Neural progenitor cell (in vitro differentiated cells): Measurements from ENCODE around the gene TM2D3. TPM values are rescaled to one million over a fixed set of nuclear protein-coding genes. Genes with fewer than 3 reads are reported as not detected.

Experiments
- DNase-seq: peaks from one replicate; pipeline ENCODE4 v3.0.0-alpha.2; 2016; ENCODE audit warnings: low spot score
- H2AFZ ChIP-seq: fragments of 200-600 bp; sonication (generic); replicated peaks from 2 replicates; pipeline ENCODE4 v1.6.1; 2016; ENCODE audit warnings: antibody characterized with exemption
- H3F3A ChIP-seq: fragments of 200-600 bp; sonication (generic); 2 replicates; pipeline ENCODE4 v1.6.1; 2016; ENCODE audit warnings: antibody characterized with exemption, low read depth
- H3K27ac ChIP-seq: fragments of 200-600 bp; sonication (generic); 2 replicates; pipeline ENCODE4 v1.5.1; 2016; ENCODE audit warnings: mild to moderate bottlenecking
- H3K27me3 ChIP-seq: fragments of 200-600 bp; sonication (generic); 2 replicates; pipeline ENCODE4 v1.6.1; 2016; ENCODE audit warnings: mild to moderate bottlenecking, moderate library complexity
- H3K36me3 ChIP-seq: fragments of 200-600 bp; sonication (generic); 2 replicates; pipeline ENCODE4 v1.5.1; 2016
- H3K4me1 ChIP-seq: fragments of 200-600 bp; sonication (generic); 2 replicates; pipeline ENCODE4 v1.6.1; 2016; ENCODE audit warnings: mixed run types
- H3K4me2 ChIP-seq: fragments of 200-600 bp; sonication (generic); 2 replicates; pipeline ENCODE4 v1.6.1; 2016
- H3K4me3 ChIP-seq: fragments of 200-600 bp; sonication (generic); 2 replicates; pipeline ENCODE4 v1.5.1; 2016
- H3K79me2 ChIP-seq: fragments of 200-600 bp; sonication (generic); 2 replicates; pipeline ENCODE4 v1.6.1; 2016; ENCODE audit warnings: low read depth
- H3K9ac ChIP-seq: fragments of 200-600 bp; sonication (generic); 2 replicates; pipeline ENCODE4 v1.6.1; 2016
- H3K9me3 ChIP-seq: fragments of 200-600 bp; sonication (generic); 2 replicates; pipeline ENCODE4 v1.5.1; 2016; ENCODE audit warnings: low read depth
- H4K20me1 ChIP-seq: fragments of 200-600 bp; sonication (generic); 2 replicates; pipeline ENCODE4 v1.6.1; 2016; ENCODE audit warnings: low read depth
- H3K27ac Mint-ChIP-seq: 3 replicates; pipeline ENCODE4 v1.8.0; 2021; ENCODE audit warnings: mixed read lengths
- H3K27me3 Mint-ChIP-seq: 2 replicates; pipeline ENCODE4 v1.8.0; 2022; ENCODE audit warnings: low read depth, mild to moderate bottlenecking, inconsistent platforms, moderate library complexity, mixed read lengths; ENCODE audit not compliant: insufficient read depth
- H3K36me3 Mint-ChIP-seq: 3 replicates; pipeline ENCODE4 v1.8.0; 2021; ENCODE audit warnings: mixed read lengths
- H3K4me1 Mint-ChIP-seq: 3 replicates; pipeline ENCODE4 v1.8.0; 2021; ENCODE audit warnings: mixed read lengths
- H3K4me3 Mint-ChIP-seq: 3 replicates; pipeline ENCODE4 v1.8.0; 2021; ENCODE audit warnings: mild to moderate bottlenecking, moderate library complexity, mixed read lengths
- H3K9me3 Mint-ChIP-seq: 3 replicates; pipeline ENCODE4 v1.8.0; 2020; ENCODE audit warnings: mixed read lengths
- EZH2 ChIP-seq: fragments of 200-600 bp; sonication (generic); IDR thresholded peaks from 2 replicates; pipeline ENCODE4 v1.6.1; 2017; ENCODE audit warnings: antibody characterized with exemption, mild to moderate bottlenecking, moderate library complexity
- EZH2phosphoT487 ChIP-seq: fragments of 200-600 bp; sonication (generic); IDR thresholded peaks from 2 replicates; pipeline ENCODE4 v1.6.1; 2017; ENCODE audit warnings: antibody characterized with exemption
- total RNA-seq: library from RNA; depleted of rRNA; stranded (reverse); fragments of >200 nt; gene quantifications from 2 replicates; pipeline ENCODE4 v1.2.3, GENCODE V29; 2015; ENCODE audit warnings: low replicate concordance
- TF ChIP-seq, protein P1 (sequence below): fragments of 200-600 bp; sonication (generic); IDR thresholded peaks from 2 replicates; pipeline ENCODE4 v1.5.1; 2017; ENCODE audit warnings: antibody characterized with exemption, mild to moderate bottlenecking

Gene TM2D3
- total RNA-seq, 1 donor from 2014 or later: 58.4 TPM

DNA sequence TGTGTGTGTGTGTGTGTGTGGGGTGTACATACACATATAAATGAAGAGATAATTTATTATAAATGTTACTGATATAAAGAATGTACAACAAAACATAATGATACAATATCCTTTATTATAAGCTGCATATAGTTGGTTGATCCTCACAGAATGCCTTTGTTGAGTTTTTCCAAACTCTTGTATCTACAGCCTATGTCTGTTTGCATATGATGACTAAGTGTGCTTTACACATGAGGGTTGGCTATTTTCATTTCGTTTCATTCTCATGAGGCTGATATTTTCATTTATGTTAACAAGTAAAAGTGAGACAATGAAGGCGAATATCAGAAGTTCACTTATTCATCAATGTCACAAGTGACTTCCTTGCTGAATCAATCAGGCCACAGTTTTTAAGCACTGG is 45.1 kb downstream of the TM2D3 start:
- H3K4me3 Mint-ChIP-seq: no peak overlapping the region
- H3K36me3 Mint-ChIP-seq: no peaks in the 10 kb centered on the region
- H3F3A ChIP-seq: no peaks in the 10 kb centered on the region
- no peaks in the 10 kb centered on the region for H4K20me1 ChIP-seq
- no peaks in the 10 kb centered on the region for H3K4me1 ChIP-seq
- H3K4me3 ChIP-seq: no peak overlapping the region
- TF ChIP-seq EZH2 (no peak), EZH2phosphoT487 (no peak)
- TF ChIP-seq, protein P1, sequence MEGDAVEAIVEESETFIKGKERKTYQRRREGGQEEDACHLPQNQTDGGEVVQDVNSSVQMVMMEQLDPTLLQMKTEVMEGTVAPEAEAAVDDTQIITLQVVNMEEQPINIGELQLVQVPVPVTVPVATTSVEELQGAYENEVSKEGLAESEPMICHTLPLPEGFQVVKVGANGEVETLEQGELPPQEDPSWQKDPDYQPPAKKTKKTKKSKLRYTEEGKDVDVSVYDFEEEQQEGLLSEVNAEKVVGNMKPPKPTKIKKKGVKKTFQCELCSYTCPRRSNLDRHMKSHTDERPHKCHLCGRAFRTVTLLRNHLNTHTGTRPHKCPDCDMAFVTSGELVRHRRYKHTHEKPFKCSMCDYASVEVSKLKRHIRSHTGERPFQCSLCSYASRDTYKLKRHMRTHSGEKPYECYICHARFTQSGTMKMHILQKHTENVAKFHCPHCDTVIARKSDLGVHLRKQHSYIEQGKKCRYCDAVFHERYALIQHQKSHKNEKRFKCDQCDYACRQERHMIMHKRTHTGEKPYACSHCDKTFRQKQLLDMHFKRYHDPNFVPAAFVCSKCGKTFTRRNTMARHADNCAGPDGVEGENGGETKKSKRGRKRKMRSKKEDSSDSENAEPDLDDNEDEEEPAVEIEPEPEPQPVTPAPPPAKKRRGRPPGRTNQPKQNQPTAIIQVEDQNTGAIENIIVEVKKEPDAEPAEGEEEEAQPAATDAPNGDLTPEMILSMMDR: no peak
- DNase-seq: no peak
- no peak overlapping the region for H3K27ac Mint-ChIP-seq
- H3K27me3 ChIP-seq: no peaks in the 10 kb centered on the region
- H3K79me2 ChIP-seq: no peaks in the 10 kb centered on the region
- H3K4me1 Mint-ChIP-seq: peaks cover 21% of the 10 kb centered on the region
- H3K4me2 ChIP-seq: no peak overlapping the region
- H3K27ac ChIP-seq: no peak overlapping the region
- no peaks in the 10 kb centered on the region for H3K9me3 ChIP-seq
- no peak overlapping the region for H2AFZ ChIP-seq
- H3K36me3 ChIP-seq: no peaks in the 10 kb centered on the region
- no peak overlapping the region for H3K9ac ChIP-seq
- peaks cover 6% of the 10 kb centered on the region for H3K27me3 Mint-ChIP-seq
- H3K9me3 Mint-ChIP-seq: peaks cover 2% of the 10 kb centered on the region

DNA sequence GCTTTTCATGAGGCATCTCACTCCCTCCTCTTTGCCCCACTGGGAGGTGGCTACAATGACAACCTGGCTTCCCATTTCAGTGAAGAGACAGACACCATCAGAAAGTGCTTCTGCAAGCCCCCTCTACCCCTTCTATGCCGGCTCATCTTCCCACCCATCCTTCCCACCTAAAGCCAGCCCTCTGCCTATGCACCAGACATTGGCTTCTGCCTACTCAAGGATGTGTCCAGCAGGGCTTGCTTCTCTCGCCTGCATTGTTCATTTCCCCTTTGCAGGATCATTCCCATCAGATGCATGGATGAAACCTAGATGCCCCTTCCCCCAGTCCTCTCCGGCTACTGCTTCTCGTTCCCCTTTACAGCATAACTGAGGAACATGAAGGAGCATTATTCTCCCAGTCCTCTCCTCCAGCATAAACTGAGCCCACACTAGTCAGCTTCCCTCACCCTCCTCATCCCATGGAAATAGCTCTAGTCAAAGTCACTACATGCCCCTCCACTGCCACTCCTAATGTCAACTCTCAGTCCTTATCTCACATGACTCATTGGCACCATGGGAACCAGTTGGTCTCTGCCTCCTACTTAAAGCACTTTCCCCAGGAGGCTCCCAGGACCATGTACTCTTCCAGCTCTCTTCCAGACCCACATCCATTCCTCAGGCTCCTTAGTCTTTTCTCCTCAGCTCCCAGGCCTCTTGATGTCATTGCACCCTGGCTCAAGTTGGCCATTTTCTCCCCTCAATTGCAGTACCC is 47.9 kb downstream of the TM2D3 start:
- Mint-ChIP-seq H3K4me3 (no peak overlapping the region), H3K4me1 (peaks cover 10% of the 10 kb centered on the region), H3K36me3 (no peaks in the 10 kb centered on the region), H3K27me3 (peaks cover 3% of the 10 kb centered on the region), H3K9me3 (peaks cover 2% of the 10 kb centered on the region), H3K27ac (no peak overlapping the region)
- no peaks in the 10 kb centered on the region for H3K4me1 ChIP-seq
- H3K4me3 ChIP-seq: no peak overlapping the region
- H3K27me3 ChIP-seq: no peaks in the 10 kb centered on the region
- no peak for DNase-seq
- H3K36me3 ChIP-seq: no peaks in the 10 kb centered on the region
- H3F3A ChIP-seq: no peaks in the 10 kb centered on the region
- H3K4me2 ChIP-seq: no peak overlapping the region
- H3K9ac ChIP-seq: no peak overlapping the region
- H4K20me1 ChIP-seq: no peaks in the 10 kb centered on the region
- H3K79me2 ChIP-seq: no peaks in the 10 kb centered on the region
- H3K9me3 ChIP-seq: no peaks in the 10 kb centered on the region
- H2AFZ ChIP-seq: no peak overlapping the region
- H3K27ac ChIP-seq: no peak overlapping the region
- TF ChIP-seq, protein P1: no peak
- no peak for TF ChIP-seq EZH2phosphoT487
- no peak for TF ChIP-seq EZH2

DNA sequence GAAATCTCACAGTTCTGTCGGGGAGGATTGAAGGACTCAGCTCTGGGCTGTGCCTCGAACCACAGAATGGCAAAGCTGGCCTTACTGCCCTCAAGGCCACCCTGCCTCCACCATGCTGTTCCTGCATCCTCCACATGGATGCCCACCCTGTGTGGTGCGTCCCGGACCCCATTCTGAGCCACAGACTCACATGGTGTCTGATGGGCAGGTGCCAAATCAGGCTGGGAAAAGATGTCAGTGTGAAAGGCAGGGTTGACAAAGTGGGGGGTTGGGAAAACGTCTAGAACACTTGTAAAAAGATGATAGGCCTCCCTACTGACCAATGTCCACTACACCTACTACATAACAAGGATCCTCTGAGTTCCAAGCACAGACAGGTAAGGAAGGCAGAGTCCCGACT is 49.4 kb downstream of the TM2D3 start:
- Histone ChIP-seq H4K20me1 (no peaks in the 10 kb centered on the region), H3K79me2 (no peaks in the 10 kb centered on the region), H3K4me2 (no peak overlapping the region), H3K4me1 (no peaks in the 10 kb centered on the region), H3K36me3 (no peaks in the 10 kb centered on the region), H3K27ac (no peak overlapping the region), H3F3A (no peaks in the 10 kb centered on the region), H3K27me3 (no peaks in the 10 kb centered on the region), H3K9me3 (no peaks in the 10 kb centered on the region), H3K9ac (no peak overlapping the region), H2AFZ (no peak overlapping the region), H3K4me3 (no peak overlapping the region)
- Mint-ChIP-seq H3K27ac (no peak overlapping the region), H3K27me3 (peaks cover 3% of the 10 kb centered on the region), H3K9me3 (peaks cover 2% of the 10 kb centered on the region), H3K4me3 (no peak overlapping the region), H3K36me3 (no peaks in the 10 kb centered on the region), H3K4me1 (peaks cover under 1% of the 10 kb centered on the region)
- DNase-seq: no peak
- TF ChIP-seq EZH2phosphoT487 (no peak), EZH2 (no peak)
- TF ChIP-seq, protein P1: no peak
